Epithelial cell of esophagus (primary cell): ENCODE measurements around the gene CCDC190.

Experiments used
- DNase-seq: peaks from one replicate; pipeline ENCODE4 v3.0.0; 2010; ENCODE audit warnings: low read depth
- H3K4me3 ChIP-seq: 2 replicates; pipeline ENCODE4 v1.5.1; 2011; ENCODE audit warnings: mild to moderate bottlenecking, low read length, control low read depth
- CTCF ChIP-seq: IDR thresholded peaks from 2 replicates; pipeline ENCODE4 v1.5.1; 2011; ENCODE audit warnings: low read depth, mild to moderate bottlenecking, low read length, control low read depth, inconsistent platforms; ENCODE audit not compliant: insufficient read depth; ENCODE audit errors: missing control alignments

The CCDC190 gene

GRCh38 chr1:162861101-162861500 lies at the start of gene CCDC190:
Gene CCDC190, minus strand, starts transcription at chr1:162861175. Its CDS starts 1,529 bp downstream, at chr1:162859646.
- H3K4me3 ChIP-seq = no peak within 1 kb of the TSS
- no peak for TF ChIP-seq CTCF
- DNase-seq = no peak

- no peak for TF ChIP-seq CTCF
- no peak for DNase-seq
- H3K4me3 ChIP-seq = no peak overlapping the region
Measured at GRCh38 chr1:162910161-162910560, 49.2 kb upstream of the CCDC190 start.

GRCh38 chr1:162908780-162909179 lies 47.8 kb upstream of the CCDC190 start:
- TF ChIP-seq CTCF = no peak
- H3K4me3 ChIP-seq = no peak overlapping the region
- DNase-seq = peak; percentile 88

- no peak overlapping the region for H3K4me3 ChIP-seq
- no peak for DNase-seq
- TF ChIP-seq CTCF = no peak
Measured at GRCh38 chr1:162908236-162908635, 47.3 kb upstream of the CCDC190 start.

GRCh38 chr1:162906485-162906884 lies 45.5 kb upstream of the CCDC190 start:
- H3K4me3 ChIP-seq = no peak overlapping the region
- TF ChIP-seq CTCF = no peak
- no peak for DNase-seq

- no peak for TF ChIP-seq CTCF
- H3K4me3 ChIP-seq = no peak overlapping the region
- DNase-seq = peak; percentile 90
Measured at GRCh38 chr1:162905174-162906158, 44.5 kb upstream of the CCDC190 start.
